PFSK-1 (cell line): ENCODE data around the gene MN1.

Source experiments
- SIN3A ChIP-seq: IDR thresholded peaks from 2 replicates; pipeline ENCODE4 v1.6.1; 2012; ENCODE audit warnings: mild to moderate bottlenecking, low read length, moderate library complexity, borderline replicate concordance; ENCODE audit not compliant: insufficient read depth
- TF ChIP-seq, protein P1 (sequence below), 2 experiments: IDR thresholded peaks; 2 replicates each; pipeline versions ENCODE4 v1.6.1 to v1.8.0; 2011 to 2012; ENCODE audit warnings: low read depth in 2 of 2, low read length in 2 of 2, control low read depth in 1 of 2, inconsistent platforms in 1 of 2, mild to moderate bottlenecking in 1 of 2, moderate library complexity in 1 of 2; ENCODE audit not compliant: insufficient read depth in 1 of 2

DNA sequence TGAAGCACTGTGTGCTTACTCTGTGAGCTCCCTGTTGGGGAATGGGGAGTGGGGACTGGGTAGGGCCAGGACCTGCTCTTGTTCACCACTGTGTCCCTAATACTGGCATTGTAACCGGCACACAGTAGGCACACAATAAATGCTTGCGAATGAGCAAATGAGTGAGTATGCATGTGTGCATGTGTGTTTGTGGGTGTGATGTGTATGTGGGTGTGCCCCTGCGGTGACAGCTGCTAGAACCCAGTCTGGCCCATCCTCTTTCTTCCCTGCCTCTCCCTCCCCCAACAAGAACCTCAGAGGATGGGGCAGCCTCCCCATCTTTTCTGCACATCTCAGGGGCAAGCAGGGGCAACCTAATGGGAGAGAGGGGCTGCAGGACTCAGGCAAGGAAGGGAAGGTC, 90.5 kb downstream of the MN1 start:
- TF ChIP-seq SIN3A, result no peak
- TF ChIP-seq, protein P1, sequence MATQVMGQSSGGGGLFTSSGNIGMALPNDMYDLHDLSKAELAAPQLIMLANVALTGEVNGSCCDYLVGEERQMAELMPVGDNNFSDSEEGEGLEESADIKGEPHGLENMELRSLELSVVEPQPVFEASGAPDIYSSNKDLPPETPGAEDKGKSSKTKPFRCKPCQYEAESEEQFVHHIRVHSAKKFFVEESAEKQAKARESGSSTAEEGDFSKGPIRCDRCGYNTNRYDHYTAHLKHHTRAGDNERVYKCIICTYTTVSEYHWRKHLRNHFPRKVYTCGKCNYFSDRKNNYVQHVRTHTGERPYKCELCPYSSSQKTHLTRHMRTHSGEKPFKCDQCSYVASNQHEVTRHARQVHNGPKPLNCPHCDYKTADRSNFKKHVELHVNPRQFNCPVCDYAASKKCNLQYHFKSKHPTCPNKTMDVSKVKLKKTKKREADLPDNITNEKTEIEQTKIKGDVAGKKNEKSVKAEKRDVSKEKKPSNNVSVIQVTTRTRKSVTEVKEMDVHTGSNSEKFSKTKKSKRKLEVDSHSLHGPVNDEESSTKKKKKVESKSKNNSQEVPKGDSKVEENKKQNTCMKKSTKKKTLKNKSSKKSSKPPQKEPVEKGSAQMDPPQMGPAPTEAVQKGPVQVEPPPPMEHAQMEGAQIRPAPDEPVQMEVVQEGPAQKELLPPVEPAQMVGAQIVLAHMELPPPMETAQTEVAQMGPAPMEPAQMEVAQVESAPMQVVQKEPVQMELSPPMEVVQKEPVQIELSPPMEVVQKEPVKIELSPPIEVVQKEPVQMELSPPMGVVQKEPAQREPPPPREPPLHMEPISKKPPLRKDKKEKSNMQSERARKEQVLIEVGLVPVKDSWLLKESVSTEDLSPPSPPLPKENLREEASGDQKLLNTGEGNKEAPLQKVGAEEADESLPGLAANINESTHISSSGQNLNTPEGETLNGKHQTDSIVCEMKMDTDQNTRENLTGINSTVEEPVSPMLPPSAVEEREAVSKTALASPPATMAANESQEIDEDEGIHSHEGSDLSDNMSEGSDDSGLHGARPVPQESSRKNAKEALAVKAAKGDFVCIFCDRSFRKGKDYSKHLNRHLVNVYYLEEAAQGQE (IDR thresholded peaks at IDR 0.05; ENCODE audit: insufficient read depth in 1 of 2, low read depth in 2 of 2, low read length in 2 of 2), result no peak
